ENCODE data around the gene DIPK1A.

The DIPK1A gene

DNA sequence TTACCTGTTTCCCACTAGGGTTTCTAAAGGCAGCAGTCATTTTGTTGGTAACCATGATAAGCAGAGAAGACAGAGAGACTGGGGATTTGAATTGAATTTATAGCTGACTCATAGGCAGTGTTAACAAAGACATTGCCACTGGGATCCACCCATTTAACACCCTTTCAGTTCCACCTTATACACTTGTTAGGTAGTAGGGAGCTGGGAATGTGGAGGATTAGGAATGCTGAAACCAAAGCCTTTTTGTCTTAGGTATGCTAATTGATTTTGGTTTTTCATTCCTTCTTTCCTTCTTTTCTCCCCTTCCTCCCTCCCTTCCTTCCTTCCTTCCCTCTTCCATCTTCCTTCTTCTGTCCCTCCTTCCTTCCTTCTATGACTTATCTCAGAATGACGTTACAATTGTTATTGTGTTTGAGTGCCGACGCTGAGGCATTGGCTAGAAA lies 168.9 kb downstream of the DIPK1A start:
- no peak for DNase-seq (ENCODE audit: low read depth)
